IPS-11a (cell line): ENCODE data around the gene ZNF574.
A peak's percentile ranks its signal among the peaks of the same experiment; 100 is the strongest.

Source experiments
- H3K4me3 ChIP-seq: one replicate; pipeline ENCODE4 v1.5.1; 2013; ENCODE audit warnings: low read depth, low read length, control low read depth

ZNF574 gene

DNA sequence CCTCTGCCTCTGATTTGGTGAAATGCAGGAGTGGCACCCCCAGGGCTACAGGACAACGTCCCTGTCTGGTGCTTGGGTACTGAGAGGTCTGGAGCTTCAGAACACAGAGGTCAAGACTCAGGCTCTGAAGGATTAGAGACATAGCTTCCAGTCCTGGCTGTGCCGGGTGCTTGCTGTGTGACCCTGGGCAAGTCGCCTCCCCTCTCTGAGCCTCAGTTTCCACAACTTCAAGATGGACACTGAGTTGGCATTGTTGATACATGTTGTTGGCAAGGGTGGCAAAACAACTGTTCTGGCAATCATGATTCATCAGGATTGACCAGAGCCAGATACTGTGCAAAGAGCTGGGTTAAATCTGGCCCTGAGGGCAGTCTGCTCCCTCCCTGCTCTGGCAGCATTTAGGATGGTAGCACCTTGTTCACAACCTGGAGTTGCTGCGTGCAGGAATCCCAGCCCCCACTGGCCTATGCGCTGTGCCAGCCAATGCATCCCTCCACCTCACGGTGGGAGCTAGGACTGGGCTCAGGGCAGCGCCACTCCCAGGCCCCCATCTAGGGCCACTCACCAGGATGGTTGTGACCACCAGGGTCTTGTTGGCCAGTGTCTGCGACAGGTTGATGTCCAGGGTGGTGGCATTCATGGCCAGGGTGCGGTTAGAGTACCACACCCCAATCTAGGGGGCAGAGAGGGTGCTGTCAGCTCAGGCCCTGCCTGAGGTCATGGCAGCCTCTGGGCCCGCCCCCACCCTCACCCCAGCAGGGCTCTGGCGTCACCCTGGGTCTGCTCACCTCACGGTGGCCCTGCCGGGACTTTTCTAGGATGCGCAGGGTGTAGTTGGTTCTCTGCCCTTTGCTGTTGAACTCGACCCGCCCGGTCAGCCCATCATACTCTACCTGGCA is 22.7 kb upstream of the ZNF574 start:
- H3K4me3 ChIP-seq: no peak overlapping the region

DNA sequence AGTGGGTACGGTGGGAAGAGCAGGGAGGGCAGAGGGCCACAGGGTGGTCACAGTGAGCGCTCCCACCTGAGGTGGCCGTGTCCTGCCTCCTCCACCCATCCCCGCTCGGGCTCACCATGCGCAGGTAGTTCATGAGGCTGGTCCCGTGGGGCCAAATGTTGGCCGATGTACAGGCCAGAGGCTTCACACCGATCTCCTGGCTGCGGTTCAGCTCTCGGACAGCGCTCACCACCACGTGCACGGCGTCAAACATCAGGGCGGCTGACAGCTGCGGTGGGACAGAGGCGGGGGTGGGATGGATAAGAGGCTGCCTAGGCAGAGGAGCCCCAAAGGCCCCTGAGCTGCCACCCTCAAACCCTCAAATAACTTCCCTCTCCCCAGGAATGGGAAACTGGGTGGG is 21.8 kb upstream of the ZNF574 start:
- no peak overlapping the region for H3K4me3 ChIP-seq

DNA sequence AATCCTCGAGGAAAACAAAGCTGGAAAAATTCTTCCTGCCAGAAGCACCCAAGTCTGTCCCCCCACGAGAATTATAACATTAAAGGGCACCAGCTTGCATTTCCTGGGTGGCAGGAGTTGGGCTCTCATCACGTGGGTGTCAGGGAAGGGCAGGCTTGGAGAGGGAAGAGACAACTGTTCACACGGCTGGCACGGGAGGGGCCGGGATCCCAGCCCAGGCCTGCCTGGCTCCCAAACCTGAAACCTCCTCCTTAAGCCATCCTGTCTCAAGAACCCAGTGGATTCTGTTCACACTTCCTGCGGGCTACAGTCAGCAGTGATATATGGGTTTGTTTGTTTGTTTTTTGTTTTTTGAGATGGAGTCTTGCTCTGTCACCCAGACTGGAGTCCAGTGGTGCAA is 18.1 kb upstream of the ZNF574 start:
- H3K4me3 ChIP-seq: no peak overlapping the region

DNA sequence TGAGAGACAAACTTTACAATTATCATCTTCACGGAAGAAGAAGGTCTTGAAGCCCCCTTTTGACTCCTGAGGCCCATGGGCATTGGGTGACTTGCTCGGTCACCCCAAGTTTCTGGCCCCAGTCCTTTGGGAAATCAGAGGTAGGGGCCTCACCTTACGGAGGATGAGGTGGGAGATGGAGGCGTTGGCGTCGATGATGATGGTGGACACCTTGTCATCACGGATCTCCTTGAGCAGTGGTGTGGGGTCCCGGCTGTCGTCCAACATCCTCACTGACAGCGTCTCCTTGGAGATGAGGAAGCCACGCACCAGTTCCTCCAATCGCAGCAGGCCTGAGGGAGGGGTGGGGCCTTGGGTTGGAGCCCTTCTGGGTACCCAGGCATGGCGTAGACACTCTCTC is 16.8 kb upstream of the ZNF574 start:
- no peak overlapping the region for H3K4me3 ChIP-seq

DNA sequence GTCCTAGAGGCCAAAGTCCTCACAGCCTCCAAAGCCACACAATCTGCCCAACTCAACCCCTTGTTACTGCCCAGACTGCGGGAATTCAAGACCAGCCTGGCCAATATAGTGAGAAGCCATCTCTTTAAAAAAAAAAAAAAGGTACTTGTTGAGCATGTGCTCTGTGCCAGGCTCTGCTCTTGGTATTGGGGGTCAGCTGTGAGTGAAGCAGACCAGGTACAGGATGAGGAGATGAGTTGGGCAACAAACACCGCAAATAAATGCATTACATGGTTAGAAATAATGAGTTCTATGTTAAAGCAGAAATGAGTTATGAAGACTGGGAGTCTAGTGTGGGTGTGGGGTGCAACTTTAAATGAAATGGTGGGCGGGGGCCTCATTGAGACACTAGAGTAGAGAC is 15.8 kb upstream of the ZNF574 start:
- no peak overlapping the region for H3K4me3 ChIP-seq

DNA sequence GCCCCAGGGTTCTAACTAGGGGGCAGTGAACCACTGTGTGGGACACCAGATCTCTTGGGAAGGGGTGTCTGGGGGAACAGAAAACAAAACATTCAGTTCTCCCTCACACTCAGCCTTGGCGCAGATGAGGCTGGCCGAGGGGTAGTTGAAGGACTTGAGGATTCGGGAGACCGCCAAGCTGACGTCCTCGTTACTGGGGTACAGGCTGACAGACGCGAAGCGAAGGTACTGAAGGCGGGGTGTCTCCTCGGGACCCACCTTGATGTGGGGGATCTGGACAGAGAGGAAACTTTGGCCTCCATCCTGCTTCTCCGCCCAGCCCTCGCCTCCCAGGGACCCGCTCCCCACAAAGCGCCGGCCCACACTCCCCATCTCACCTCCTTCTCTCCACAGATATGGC is 13.6 kb upstream of the ZNF574 start:
- no peak overlapping the region for H3K4me3 ChIP-seq

DNA sequence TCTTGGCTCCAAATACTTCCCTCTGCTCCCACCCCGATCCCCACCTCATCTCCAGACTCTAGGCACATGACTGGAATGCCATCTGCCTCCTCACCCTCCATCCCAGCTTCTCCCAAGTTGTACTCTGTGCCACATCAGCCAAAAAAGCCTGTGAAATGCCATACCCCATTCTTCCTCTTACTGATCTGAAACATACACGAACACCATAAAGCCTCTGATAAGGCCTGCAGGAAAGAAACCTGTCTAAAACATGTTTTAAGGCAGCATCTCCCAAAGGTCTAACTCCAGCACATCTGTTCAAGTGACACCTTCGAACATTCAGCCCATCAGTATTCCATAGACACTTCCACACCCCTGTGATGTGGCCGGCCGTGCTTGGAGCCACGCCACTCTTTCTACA is 11.5 kb upstream of the ZNF574 start:
- H3K4me3 ChIP-seq: no peak overlapping the region

DNA sequence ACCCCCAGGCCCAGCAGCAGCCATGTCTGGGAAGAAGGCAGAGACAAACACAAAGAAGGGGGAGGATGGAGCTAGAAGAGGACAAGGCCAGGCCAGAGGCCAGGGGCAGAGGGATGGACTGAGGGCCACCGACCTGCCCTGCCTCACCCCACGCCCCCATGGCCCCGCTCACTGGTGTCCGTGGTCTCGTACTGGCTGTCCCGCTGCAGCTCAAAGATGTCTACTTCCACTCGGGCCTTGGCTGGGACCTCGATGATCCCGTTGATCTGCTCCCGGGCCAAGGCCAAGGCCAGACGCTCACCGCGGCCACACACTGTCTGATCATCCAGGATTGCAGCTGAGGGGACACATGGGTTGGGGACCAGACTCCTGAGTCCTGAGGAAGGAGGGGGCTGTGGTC is 10.9 kb upstream of the ZNF574 start:
- no peak overlapping the region for H3K4me3 ChIP-seq

DNA sequence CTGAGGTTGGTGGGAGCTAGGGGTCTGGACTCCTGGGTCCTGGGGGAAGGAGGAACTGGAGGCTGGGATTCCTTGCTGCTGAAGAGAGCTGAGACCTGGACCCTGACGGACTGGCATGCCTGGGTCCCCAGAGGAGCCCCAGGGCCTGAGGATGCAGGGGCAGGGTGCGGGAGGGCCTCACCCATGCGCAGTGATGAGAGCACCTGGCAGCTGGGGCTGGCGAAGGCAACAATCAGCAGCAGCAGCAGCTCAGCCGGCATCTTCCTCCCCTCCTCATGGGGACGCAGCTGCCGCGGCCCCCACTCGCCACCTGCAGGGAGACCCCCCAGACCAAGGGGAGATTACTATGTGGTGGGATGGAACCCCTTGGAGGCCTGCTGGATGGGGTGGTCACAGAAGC is 10.5 kb upstream of the ZNF574 start:
- no peak overlapping the region for H3K4me3 ChIP-seq

DNA sequence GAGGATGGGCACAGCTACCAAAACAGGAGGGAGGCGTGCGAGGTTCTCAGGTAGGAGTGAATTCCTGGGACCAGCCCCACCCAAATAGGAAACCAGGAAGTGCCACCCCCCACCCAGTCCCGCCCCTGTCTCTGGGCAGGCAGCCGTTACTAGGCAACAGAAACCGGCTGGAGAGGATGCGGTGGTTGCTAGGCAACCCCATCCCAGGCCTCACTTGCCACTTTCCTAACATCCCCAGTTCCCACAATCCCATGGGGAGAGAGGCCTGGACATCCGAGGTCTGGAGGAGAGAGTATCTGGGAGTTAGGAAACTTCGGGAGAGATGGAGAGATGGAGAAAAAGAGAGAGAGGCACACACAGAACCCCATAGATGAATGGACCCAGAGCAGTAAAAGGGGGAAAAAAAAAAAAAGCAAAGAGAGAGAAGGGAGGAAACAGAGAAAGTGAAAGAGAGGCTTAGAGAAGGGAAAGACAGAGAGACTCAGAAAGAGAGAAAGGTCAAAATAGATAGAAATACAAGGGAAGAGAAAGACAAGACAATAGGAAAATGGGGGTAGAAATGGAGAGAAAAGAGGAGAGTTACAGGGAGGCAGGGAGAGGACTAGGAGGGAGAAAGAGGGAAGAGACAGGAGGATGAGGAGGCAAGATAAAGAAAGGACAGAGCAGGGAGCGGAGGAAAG is 9.8 kb upstream of the ZNF574 start:
- H3K4me3 ChIP-seq: no peak overlapping the region

DNA sequence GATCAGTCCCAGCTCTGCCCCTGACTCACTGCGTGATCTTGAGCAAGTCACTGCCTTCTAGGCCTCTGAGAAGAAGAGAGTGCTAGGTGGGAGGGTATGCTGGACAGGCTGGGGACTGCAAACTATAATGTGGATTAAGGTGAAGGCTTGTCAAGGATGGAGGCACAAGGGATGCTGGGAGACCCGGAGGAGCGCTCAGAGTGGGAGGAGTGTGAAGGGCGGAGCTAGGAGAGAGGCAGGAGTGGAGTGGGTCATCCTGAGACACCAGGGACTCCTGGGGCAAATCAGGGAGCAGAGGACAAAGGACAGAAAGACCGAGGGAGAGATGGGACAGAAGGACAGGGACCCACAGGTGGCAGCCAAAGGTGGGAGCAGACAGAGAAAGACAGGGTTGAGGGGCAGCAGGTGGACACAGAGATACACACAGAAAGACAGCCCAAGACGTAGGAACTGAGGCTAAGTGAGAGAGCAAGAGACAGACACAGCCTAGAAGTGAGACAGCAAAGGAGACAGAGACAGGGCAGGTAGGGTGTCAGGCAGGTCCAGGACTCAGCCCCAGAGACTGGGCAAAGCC is 8.6 kb upstream of the ZNF574 start:
- no peak overlapping the region for H3K4me3 ChIP-seq

DNA sequence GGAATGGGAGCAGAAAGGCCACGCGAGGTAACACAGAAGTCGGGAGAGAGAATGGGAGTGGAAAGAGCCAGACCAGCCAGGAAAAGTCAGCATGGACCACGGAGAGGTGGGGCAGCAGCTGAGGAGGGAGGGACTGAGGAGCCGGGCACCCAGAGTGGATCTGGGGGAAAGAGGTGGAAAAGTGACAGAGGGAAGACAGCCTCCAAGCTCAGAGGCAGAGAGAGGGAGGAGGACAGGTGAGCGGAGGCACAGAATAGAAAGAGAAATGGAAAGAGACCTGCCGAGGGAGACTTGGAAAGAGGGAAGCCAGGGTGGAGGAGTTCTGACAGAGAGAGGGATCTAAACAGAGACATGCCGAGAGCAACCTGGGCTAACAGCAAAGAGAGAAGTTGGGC is 7.6 kb upstream of the ZNF574 start:
- peak overlapping the region; percentile 53 for H3K4me3 ChIP-seq

DNA sequence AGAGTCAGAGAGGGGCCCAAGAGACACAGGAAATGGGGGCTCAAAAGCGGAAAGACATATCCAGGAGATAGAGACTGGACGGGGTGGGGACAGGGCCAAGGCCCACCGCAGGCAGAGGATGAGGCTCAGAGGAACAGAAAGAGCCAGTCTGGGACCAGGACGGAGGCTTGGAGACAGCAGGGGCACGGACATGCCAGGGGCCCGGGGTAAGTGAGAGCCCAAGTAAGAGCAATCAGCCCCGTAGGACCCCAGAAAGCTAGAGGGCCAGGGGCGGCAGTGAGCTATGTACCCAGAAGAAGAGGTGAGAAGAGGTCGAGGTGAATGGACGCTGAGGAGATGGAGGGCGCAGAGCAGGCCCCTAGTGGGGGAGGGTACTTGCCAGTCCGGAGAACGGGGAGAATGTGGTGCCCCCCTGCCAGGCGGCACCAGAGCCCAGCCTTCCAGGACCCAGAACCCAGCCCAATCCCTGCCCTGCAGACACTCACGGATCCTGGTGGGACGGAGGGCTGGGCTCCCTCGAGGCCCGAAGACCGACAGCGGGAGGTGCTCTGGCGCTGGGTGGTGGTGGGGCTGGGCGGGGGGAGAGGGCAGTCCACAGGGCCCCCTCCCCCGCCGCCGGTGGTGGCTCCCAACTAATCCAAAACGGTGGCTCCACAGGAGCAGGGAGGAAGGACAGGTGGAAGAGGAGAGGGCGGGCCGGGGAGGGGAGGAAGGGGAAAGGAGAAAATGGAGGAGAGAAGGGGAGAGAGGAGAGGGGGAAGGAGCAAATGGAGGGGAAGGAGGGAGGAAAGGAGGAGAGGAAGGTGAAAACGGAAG is 7.0 kb upstream of the ZNF574 start:
- peak overlapping the region; percentile 53 for H3K4me3 ChIP-seq

DNA sequence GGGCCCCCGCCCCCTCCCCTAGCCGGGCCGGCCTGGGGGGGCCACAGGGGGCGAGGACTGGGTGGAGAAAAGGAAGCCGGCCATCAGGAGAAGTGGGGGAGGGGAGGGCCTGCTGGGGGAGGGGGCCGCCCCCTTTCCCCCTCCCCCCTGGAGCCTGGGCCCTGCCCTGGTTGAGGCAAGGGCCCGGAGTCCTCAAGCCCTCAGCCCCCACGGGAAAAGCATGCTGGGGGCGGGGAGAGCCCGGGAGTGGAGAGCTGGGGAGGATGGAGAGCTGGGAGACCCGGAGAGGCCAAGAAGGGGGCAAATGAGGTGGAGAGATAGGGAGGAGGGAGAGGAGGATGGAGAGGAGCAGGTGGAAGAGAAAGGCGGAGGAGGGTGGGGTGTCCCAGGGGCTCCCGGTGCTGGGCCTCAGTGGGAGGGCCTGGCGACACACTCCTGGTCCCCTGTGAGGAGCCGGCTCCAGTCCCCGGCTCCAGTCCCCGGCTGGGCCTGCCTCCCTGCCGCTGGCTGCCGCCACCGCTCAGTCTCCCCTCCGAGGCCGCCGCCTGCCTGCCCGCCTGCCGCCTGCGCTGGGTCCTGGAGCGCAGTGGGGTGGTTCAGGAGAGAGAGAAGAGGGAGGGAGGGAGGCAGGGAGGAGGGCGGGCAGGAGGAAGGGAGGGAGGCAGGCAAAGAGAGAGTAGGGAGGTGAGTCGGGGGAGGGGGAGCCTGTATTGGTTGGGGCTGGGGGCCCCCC is 6.2 kb upstream of the ZNF574 start, which contains the start of gene GRIK5:
GRIK5 (minus strand) TSS at position 588 of the 733 bp plus-strand sequence. CDS start 4,436 bp downstream, outside the sequence.
- H3K4me3 ChIP-seq: peak within 1 kb of the TSS; percentile 53

DNA sequence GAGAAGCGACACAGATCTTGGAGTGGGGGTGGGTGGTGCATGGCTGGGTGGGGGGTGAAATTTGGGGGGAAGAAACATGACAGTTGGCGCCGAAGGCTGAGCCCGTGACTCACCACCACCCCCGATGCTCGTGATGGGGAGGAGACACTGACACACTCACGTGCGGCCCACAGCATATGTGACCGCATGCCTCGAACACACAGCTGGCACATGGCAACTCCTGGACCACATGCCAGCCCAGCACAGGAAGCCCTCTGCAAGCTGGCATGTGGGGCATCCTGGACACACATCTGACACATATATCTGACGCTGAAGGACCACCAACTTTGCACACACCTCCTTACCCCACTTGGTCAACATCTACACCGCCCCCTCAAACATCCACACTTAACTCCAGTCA is 4.7 kb upstream of the ZNF574 start:
- no peak overlapping the region for H3K4me3 ChIP-seq

DNA sequence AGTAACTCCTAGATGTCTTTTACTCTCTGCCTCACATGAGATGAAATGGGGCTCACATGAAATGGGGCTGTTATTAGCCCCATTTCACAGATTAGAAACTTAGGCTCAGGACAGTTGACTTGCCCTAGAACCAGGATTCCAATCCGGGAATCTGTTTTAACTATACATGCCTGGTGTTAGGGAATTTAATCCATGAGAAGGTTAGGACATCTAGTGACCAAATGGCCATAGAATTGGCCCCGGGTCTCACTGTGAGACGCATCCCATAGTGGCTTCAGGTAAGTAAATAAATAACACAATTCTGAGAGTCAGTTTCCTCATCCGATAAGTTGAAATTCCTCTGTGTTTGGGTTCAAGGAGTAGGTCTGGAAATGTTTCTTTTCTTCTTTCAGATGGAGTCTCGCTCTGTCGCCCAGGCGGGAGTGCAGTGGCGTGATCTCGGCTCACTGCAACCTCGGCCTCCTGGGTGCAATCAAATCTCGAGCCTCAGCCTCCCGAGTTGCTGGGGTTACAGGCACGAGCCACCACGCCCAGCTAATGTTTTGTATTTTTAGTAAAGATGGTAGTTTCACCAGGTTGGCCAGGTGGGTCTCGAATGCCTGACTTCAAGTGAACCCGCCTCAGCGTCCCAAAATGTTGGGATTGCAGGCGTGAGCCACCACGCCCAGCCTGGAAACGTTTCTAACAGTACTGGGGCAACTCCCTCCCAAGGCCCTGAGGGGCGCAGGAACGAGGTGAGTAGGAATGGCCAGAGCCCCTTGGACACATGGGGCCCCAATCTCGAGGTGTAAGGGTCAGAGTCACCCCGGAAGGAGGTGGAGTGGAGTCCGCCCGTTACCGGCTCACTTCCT is 1.2 kb upstream of the ZNF574 start:
- peak overlapping the region; percentile 74 for H3K4me3 ChIP-seq

DNA sequence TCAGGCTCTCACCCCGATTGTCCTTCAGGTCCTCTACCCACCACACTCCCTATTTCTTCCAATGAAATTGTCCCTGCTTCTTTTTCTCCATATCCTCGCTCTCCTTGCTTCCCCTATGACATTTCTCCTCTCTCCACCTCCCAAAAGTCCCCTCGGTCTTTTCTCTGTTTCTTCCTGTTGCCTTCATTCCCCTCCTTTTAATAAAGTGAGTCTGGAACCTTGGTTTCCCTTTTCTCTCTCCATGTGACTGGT is 676 bp upstream of the ZNF574 start:
- H3K4me3 ChIP-seq: peak overlapping the region; percentile 74

DNA sequence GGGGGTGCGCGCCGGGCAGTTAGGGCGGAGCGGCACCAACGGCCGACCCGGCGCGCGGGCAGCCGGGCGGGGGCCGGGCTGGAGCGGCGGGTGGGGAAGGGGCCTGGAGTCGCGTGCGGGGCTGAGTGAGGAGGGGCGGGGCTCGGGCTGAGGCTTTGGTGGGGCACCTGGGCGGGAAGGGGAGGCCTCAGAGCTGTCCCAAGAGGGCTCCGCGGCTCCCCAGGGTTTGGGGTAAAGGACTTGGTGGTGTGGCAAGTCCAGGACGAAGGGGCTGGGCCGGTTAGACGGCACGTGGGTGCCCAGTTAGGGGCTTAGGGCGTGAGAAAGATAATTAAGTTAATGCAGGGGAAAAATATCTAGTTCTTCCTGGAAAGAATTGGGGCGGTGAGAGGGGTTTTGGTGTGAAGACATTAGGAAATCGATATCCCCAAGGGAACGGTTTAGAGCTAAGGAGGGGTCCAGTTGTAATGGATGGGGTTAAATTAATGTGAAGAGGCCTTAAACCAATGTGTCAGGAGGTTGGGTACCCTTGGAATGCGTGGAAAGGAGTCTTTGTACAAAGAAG is 496 bp downstream of the ZNF574 start:
- peak overlapping the region; percentile 75 for H3K4me3 ChIP-seq

DNA sequence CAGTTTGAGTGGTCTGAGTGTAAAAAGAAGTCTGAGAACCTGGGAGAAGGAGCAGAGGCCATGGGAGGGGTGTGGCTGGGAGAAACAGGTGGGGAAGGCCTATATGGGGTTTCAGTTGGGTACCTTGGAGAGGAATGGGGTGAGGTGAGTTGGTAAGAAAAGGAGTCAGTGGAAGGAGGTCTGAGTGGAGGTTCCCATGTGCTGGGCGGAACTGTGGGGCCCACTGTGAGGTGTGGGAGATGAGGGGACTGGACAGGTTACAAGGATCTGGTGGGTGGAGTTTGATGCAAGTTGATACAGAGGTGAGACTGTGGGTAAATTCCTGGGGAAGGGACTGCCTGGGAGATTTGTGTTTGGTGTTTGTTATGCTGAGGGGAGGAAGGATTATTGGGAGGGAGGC is 2.1 kb downstream of the ZNF574 start:
- no peak overlapping the region for H3K4me3 ChIP-seq
